ENCODE data around the gene CCM2. TPM values are rescaled to one million over a fixed set of nuclear protein-coding genes. Genes with fewer than 3 reads are reported as not detected.
"Not testable (repeated sequence)": the region's sequence is repeated elsewhere in the genome, so short reads cannot be mapped to it uniquely, and the experiment has no call there.

CCM2 gene
- total and polyA plus RNA-seq, 9 donors, result 16.2 to 34.6 (median 23.1) TPM

DNA sequence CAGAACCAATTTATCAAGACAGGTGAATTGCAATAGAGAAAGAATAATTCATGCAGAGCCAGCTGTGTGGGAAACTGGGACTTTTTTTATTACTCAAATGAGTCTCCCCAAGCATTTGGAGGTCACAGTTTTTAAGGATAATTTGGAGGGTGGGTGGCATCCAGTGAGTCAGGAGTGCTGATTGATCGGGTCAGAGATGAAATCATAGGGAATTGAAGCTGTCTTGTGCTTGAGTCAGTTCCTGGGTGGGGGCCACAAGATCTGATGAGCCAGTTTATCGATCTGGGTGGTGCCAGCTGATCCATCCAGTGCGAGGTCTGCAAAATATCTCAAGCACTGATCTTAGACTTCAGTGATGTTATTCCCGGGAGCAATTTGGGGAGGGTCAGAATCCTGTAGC is 11.3 kb upstream of the CCM2 start:
- Histone ChIP-seq H3K36me3 (no peaks in the 10 kb centered on the region), H3K27ac (no peak overlapping the region), H3K9me3 (no peaks in the 10 kb centered on the region), H3K27me3 (no peaks in the 10 kb centered on the region), H3K4me3 (no peak overlapping the region), H3K4me1 (ENCODE audit: insufficient read depth) (no peaks in the 10 kb centered on the region)
- TF ChIP-seq POLR2A (IDR thresholded peaks at IDR 0.05) (no peak), EP300 (IDR thresholded peaks at IDR 0.05) (no peak)
- TF ChIP-seq, protein P1, sequence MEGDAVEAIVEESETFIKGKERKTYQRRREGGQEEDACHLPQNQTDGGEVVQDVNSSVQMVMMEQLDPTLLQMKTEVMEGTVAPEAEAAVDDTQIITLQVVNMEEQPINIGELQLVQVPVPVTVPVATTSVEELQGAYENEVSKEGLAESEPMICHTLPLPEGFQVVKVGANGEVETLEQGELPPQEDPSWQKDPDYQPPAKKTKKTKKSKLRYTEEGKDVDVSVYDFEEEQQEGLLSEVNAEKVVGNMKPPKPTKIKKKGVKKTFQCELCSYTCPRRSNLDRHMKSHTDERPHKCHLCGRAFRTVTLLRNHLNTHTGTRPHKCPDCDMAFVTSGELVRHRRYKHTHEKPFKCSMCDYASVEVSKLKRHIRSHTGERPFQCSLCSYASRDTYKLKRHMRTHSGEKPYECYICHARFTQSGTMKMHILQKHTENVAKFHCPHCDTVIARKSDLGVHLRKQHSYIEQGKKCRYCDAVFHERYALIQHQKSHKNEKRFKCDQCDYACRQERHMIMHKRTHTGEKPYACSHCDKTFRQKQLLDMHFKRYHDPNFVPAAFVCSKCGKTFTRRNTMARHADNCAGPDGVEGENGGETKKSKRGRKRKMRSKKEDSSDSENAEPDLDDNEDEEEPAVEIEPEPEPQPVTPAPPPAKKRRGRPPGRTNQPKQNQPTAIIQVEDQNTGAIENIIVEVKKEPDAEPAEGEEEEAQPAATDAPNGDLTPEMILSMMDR (IDR thresholded peaks at IDR 0.05), result no peak
- 67 to 80% (median 67%) methylated on average over 4 of the region's 4 CpGs for WGBS, 3 donors
- no peak for DNase-seq
- intact Hi-C loops (cut with DNase I), result loop anchor here in 2 of 4 donors (10.0 kb wide), 3 partner anchors 104 to 384 kb away; partner anchors contain the start of genes OGDH (in 1 of the 2), PURB (in 1 of the 2) and TBRG4 (in 1 of the 2)

DNA sequence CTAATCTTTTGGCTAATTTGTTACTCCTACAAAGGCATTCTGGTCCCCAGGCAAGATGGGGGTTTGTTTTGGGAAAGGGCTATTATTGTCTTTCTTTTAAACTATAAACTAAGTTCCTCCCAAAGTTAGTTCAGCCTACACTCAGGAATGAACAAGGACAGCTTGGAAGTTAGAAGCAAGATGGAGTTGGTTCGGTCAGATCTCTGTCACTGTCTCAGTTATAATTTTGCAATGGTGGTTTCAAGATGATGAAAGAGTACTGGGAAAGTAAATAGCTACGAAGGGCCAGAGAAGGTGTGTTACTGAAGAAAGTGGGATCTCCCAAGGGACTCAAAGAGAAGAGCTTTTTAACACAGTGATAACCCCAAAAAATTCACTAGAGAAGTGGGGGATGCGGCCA is 10.9 kb upstream of the CCM2 start:
- TF ChIP-seq, protein P1 (IDR thresholded peaks at IDR 0.05), result no peak
- TF ChIP-seq POLR2A (IDR thresholded peaks at IDR 0.05), result no peak
- TF ChIP-seq EP300 (IDR thresholded peaks at IDR 0.05), result no peak
- Histone ChIP-seq H3K36me3 (no peaks in the 10 kb centered on the region), H3K27me3 (no peaks in the 10 kb centered on the region), H3K4me3 (no peak overlapping the region), H3K4me1 (ENCODE audit: insufficient read depth) (no peaks in the 10 kb centered on the region), H3K9me3 (no peaks in the 10 kb centered on the region), H3K27ac (no peak overlapping the region)
- intact Hi-C loops (cut with DNase I), result loop anchor here in 2 of 4 donors (10.0 kb wide), 3 partner anchors 104 to 384 kb away; partner anchors contain the start of genes OGDH (in 1 of the 2), PURB (in 1 of the 2) and TBRG4 (in 1 of the 2)
- DNase-seq, result no peak
- WGBS, 3 donors, result 85 to 90% (median 86%) methylated on average over 3 of the region's 3 CpGs

DNA sequence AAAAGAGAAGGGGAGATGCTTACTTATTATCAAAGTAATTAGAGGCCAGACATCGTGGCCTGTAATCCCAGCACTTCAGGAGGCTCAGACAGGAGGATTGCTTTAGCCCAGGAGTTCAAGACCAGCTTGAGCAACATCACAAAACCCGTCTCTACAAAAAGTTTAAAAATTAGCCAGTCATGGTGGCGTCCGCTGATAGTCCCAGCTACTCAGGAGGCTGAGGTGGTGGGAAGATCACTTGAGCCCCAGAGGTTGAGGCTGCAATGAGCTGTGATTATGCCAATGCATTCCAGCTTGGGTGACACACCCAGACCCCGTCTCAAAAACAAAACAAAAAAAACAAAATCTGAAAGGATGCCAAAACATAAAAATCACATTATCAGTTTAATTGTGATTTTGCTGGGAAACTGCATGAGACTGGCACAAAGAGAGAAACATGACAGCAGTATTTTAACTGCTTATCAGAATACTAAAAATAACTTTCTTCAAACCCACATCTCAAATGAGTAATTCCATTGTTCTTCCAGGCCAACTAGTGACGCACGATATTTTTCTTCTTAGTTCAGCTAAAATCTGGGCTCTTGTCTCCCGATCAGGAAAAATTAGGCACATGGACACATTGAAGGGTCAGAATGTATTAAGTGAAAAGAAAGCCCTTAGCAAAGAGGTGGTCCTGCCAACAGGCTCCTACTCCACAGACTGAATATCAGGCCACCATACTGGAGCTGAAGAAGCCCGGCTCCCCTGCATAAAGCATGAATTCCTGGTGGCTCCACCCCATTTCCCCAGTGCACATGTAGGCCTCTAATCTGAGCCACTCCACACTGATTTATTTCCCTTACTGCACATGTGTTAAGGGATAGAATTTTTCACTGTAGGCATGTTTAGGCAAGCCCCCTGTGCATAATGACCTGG is 9.6 kb upstream of the CCM2 start:
- H3K27ac ChIP-seq, result peak overlapping the region in 1 of 2 donors; percentile 10
- H3K36me3 ChIP-seq, result no peaks in the 10 kb centered on the region
- no peak for TF ChIP-seq POLR2A (IDR thresholded peaks at IDR 0.05)
- no peak for TF ChIP-seq EP300 (IDR thresholded peaks at IDR 0.05)
- TF ChIP-seq, protein P1 (IDR thresholded peaks at IDR 0.05), result no peak
- intact Hi-C loops (cut with DNase I), result no loop called here
- H3K4me3 ChIP-seq, result no peak overlapping the region
- DNase-seq, result no peak
- WGBS, 3 donors, result 53 to 61% (median 60%) methylated on average over 9 of the region's 9 CpGs
- no peaks in the 10 kb centered on the region for H3K4me1 ChIP-seq (ENCODE audit: insufficient read depth)
- no peaks in the 10 kb centered on the region for H3K9me3 ChIP-seq
- H3K27me3 ChIP-seq, result no peaks in the 10 kb centered on the region

DNA sequence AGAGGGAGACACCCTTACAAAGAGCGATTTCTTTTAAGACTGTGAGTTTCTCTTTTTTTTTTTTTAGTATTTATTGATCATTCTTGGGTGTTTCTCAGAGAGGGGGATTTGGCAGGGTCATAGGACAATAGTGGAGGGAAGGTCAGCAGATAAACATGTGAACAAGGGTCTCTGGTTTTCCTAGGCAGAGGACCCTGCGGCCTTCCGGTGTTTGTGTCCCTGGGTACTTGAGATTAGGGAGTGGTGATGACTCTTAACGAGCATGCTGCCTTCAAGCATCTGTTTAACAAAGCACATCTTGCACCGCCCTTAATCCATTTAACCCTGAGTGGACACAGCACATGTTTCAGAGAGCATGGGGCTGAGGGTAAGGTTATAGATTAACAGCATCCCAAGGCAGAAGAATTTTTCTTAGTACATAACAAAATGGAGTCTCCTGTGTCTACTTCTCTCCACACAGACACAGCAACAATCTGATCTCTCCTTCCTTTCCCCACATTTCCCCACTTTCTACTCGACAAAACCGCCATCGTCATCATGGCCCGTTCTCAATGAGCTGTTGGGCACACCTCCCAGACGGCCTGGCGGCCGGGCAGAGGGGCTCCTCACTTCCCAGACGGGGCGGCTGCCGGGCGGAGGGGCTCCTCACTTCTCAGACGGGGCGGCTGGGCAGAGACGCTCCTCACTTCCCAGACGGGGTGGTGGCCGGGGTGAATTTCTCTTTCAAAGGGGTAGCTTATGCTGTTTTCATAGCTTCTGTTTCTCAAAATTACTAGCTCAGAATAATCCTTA is 7.8 kb upstream of the CCM2 start:
- H3K27ac ChIP-seq; H3K4me1 ChIP-seq (ENCODE audit: insufficient read depth); DNase-seq; intact Hi-C loops (cut with DNase I); H3K9me3 ChIP-seq; H3K4me3 ChIP-seq; H3K27me3 ChIP-seq; H3K36me3 ChIP-seq: not testable (repeated sequence)
- WGBS, 3 donors, result 83 to 89% (median 85%) methylated on average over 20 to 21 of the region's 21 CpGs

Data from ovary (tissue), 9 donors.